ENCODE measurements around the gene RCSD1.

RCSD1 gene

GRCh38 chr1:167641786-167642500, 11.9 kb downstream of the RCSD1 start:
- no peak for DNase-seq (ENCODE audit: low read depth in 3 of 3)

DNA sequence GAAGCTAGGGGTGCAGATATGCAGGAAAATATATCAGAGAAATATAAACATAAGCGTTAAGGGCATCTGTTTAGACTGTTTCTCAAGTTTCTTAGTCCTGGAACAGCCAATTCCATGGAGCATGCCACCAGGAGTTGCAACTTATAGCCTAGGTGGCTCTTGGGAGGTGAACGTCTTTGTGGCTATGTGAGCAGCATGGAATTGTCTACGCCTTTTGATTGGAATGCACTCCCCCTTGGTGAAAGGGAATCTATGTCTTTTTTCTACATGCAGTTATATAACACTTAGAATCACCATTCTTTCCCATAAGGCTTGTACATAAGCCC, 12.4 kb downstream of the RCSD1 start:
- DNase-seq (ENCODE audit: low read depth in 3 of 3) = no peak

DNA sequence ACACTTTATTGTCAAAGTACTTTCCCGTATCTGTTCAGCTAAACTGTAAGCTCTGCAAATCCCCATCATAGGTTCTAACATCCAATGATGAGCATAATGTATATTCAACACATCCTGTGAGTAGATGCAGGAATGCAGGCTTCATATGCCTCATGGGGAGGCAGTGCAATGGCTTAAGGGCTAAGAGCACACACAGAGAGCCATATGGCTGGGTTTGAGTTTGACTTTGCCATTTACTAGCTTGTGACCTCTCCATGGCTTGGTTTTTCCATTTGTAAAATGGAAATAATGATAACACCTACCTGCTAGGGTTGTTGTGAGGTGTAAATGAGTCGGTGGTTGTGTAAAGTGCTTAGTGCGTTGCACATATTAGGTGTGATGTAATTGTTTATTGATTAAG, 13.4 kb downstream of the RCSD1 start:
- DNase-seq (ENCODE audit: low read depth in 3 of 3) = no peak

DNA sequence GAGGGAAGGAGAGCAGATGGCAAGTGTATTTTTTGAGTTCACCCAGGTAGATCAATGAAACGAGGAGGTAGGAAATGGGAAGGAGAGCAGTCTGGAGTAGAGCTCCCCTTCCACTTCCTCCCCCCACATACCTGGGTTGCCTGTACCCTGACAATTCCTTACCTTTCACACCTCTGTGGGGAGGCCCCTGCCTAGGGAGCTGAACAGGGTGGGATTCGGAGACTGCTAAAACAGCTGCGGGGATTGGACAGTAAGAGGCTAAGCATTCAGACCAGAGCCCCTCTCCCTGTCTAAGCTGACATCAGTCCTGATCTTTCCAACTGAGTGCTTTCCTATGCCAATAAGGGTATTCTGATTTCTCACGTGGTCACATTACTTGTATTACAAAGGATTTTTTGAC, 14.5 kb downstream of the RCSD1 start:
- no peak for DNase-seq (ENCODE audit: low read depth in 3 of 3)

DNA sequence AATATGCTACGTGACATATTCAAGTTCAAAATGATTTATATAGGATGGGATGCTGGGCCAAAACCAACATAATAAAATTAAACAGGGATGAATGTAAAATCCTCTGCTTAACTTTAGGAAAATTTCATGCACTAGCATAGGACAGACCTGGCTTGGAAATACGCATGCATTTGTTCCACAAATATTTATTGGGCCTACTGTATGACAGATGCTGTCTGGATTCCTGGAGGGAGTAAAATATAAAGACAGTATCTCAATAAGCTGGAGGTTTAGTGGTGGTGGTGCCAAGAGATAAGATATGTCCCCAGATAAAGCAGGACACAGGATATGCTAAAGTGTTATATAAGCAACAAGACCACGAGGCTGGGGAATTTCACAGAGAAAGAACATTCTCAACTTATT, 15.1 kb downstream of the RCSD1 start:
- DNase-seq (ENCODE audit: low read depth in 3 of 3) = no peak

- DNase-seq (ENCODE audit: low read depth in 3 of 3) = no peak
Observed at GRCh38 chr1:167645625-167646414, 15.8 kb downstream of the RCSD1 start.

- DNase-seq (ENCODE audit: low read depth in 3 of 3) = no peak
Observed at GRCh38 chr1:167648252-167648849, 18.3 kb downstream of the RCSD1 start.

DNA sequence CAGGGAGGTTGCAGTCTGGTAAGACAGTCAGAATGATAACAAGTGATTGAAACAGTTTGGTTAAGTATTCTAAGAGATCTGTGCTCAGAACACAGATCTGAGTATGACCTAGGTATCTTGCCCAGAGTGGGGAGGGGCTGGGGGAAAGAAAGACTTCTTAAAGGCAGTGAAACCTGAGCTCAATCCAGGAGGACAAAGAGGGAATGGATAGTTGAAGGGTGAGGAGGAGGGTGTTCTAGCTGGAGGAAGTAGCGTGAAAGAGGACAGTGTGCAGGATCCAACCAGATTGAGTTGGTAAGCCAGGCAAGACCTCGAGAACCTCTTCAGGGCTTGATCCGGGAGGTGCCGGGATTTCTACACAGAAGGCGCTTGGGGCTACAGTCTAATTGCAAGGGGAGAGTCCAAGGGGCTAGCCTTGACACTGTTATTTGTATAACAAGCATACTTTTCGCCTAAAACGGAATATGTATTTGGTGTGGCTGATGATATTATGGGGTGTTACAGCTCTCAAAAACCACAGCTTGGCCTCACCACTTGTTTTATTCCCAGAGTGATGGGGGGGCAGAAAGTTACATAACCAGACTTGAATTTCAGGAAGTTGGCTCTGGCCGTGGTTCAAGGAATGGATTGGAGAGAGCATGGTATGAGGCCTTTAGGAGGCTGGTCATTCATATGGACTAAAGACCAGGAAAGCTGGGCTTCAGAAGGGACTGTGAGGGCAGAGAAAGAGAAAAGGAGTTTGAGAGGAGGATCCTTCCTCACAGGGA, 19.1 kb downstream of the RCSD1 start:
- no peak for DNase-seq (ENCODE audit: low read depth in 3 of 3)

- no peak for DNase-seq (ENCODE audit: low read depth in 3 of 3)
Observed at GRCh38 chr1:167650269-167651160, 20.5 kb downstream of the RCSD1 start.

GRCh38 chr1:167651161-167651693, 21.2 kb downstream of the RCSD1 start:
- DNase-seq (ENCODE audit: low read depth in 3 of 3) = no peak

- DNase-seq (ENCODE audit: low read depth in 3 of 3) = no peak
Observed at GRCh38 chr1:167654975-167655575, 25.0 kb downstream of the RCSD1 start.

- no peak for DNase-seq (ENCODE audit: low read depth in 3 of 3)
Observed at GRCh38 chr1:167656657-167657056, 26.6 kb downstream of the RCSD1 start.

DNA sequence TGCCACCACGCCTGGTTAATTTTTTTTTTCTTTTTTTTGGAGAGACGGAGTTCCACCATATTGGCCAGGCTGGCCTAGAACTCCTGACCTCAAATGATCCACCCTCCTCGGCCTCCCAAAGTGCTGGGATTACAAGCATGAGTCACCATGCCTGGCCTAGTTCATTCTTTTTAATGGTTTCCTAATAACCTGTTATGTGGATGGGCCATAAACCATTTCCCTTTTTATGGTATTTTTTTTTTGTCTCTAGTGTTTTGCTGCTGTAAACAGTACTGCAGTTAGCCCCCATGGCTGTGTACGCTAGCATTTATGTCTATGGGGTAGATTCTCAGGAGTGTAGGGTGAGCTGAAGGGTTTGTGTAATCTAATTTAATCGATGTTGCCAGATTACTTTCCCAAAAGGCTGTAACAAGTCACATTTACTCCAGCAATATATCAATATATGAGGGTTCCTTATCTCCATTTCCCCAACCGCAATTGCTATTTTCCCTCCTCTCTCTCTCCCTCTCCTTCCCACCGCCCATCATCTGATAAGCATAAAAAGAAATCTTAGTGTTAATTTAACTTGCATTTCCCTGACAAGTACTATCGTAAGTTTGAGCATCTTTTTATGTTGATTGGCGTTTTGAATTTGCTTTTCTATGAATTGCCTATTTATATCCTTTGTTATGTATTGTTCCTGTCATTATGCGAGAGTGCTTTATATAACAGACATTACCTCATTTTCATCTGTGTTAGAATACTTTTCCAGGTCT, 28.7 kb downstream of the RCSD1 start:
- no peak for DNase-seq (ENCODE audit: low read depth in 3 of 3)

- no peak for DNase-seq (ENCODE audit: low read depth in 3 of 3)
Observed at GRCh38 chr1:167659450-167659849, 29.4 kb downstream of the RCSD1 start.

DNA sequence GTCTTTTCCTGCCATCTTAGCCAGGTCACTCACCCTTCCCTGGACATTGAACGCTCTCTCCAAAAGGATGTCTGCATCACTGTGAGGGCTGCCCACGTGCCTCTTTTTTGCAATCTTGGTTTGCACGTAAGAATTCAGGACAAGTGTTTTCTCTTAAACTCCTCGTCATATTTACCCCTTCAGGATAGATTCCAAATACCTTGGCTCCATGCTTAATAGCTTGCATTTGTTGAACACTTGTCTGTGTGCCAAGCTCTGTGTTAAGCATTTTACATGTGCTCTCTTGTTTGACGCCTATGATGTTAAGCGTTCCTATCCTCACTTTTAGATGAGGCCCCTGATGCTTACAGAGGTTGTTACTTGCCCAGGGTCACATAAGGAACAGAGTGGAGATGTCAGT, 29.8 kb downstream of the RCSD1 start:
- DNase-seq (ENCODE audit: low read depth in 3 of 3) = no peak

DNA sequence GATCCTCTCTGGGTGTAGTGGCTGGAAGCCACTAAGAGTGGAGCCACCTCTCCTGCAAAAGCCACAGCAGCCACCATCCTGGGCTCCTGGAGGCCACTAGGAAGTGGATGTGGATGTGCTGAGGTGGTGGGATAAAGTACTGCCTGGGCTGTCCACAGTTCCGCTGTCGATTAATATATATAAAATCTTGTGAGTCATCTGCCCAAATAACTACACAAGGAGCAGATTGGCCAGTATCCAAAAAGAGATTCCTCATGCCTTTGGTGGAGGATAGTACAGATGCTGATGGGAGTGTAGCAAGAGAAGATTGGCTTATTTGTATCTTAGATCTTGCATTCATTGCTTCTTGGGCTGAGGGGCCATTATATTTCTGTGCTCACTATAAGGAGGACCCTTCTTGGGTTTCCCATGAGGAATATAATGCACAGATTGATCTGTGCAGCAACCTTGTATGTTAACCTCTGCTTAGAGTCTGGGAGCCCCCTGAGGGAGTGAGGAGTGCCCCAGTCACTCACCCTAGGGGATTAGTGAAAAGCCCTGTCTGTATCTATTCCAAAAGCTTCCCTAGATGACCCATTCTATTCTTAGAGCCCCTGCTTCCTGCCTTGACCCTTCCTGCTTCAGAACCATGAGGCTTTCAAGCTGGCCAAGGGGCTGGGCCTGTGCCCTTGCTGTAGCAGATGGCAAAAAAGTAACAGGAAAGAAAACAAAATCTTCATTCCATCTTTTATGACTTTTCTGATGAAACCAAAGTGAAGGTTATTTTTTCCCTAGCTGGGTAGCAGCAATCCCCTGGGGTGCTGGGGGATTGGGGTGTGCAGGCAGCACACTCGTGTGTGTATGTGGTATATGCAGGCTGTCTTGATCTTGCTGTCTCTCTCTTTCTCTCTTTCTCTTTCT, 31.7 kb downstream of the RCSD1 start:
- no peak for DNase-seq (ENCODE audit: low read depth in 3 of 3)

DNA sequence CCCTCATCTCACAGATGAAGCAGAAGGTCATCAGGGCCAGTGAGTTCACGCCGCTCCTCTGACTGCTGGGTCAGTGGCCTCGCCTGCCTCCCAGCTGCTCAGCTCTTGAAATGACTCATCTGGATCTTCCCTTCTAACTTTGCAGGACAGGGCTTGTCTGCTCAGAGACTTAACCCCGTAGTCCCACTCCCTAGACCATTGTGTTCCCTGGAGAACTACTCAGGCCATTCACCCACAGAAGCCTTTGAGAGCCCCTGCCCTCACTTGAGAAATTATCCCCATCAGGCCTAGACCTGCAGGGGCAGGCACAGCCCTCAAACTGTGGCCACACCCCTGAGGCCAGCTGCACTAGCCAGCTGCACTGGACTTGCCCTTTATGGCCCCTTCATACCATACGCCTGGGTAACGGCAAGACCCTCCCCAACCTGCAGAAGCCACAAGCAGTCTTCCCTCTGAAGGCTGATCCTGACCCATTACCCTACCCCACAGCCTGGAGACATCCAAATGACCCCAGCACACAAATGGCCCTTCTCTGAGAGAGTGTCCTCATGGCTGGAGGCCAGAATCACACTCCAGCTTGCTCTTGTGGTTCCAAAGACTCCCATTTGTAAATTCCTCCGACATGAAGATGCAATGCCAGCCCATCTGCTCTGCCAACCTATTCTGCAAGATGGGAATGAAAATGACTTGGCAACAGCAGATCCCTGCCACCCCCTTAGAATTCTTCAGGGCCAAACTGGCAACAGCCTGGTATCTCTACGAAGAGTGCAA, 33.2 kb downstream of the RCSD1 start:
- DNase-seq (ENCODE audit: low read depth in 3 of 3) = no peak

DNA sequence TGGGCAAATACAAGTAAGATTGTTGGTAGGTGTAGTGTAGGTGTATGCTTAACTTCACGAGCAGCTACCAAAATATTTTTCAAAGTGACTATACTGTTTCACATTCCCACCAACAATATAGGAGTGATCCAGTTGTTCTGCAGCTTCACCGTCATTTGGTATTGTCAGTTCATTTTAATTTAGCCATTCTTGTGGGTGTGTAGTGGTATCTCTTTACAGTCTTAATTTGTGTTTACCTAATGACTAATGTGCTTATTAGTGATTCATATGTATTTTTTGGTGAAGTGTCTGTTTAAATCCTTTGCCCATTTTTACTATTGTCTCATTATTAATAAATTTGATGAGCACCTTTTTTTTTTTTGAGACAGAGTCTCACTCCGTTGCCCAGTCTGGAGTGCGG, 35.4 kb downstream of the RCSD1 start:
- DNase-seq (ENCODE audit: low read depth in 3 of 3) = no peak

Data from stimulated activated CD4-positive, alpha-beta T cell treated with anti-CD3 and anti-CD28 coated beads, TNF-alpha, amount 100 ng/mL, for 48 hours (primary cell).